ENCODE data around the gene SPR. TPM values are rescaled to one million over a fixed set of nuclear protein-coding genes. Genes with fewer than 3 reads are reported as not detected.
A peak's percentile ranks its signal among the peaks of the same experiment; 100 is the strongest.

Gene SPR
- total and polyA plus RNA-seq, 9 of the 15 experiments (the other 6 are each of a cell fraction or from before 2014, with no cell fraction given) = 7.7 to 38.3 (median 26.3) TPM

- Histone ChIP-seq H3K9ac (ENCODE audit: insufficient read depth in 1 of 2, low read depth in 2 of 2, low read length in 2 of 2) (no peak overlapping the region), H3K4me2 (ENCODE audit: insufficient read depth, low read length) (no peak overlapping the region), H2AFZ (ENCODE audit: low read depth, low read length) (no peak overlapping the region), H3K4me1 (replicated peaks in 1 of 2; ENCODE audit: control insufficient read depth in 2 of 2, insufficient read depth in 2 of 2, low read length in 2 of 2) (peaks cover 6 to 10% of the 10 kb centered on the region in 2 experiments; a peak in 3 of 5 replicates), H3K27ac (ENCODE audit: extremely low read depth, low read depth, low read length) (no peak overlapping the region), H3K79me2 (ENCODE audit: control insufficient read depth, insufficient read depth, low read length) (peaks cover 5% of the 10 kb centered on the region; the same call in 1 of the 3 replicates), H3K9me1 (ENCODE audit: control insufficient read depth, insufficient read depth, low read length) (no peaks in the 10 kb centered on the region), H3K9me3 (replicated peaks; ENCODE audit: control insufficient read depth, insufficient read depth, low read depth, low read length) (no peaks in the 10 kb centered on the region), H3K4me3 (no peak overlapping the region), H3K36me3 (ENCODE audit: control insufficient read depth, insufficient read depth, low read length) (peaks cover 26% of the 10 kb centered on the region; the same call in 2 of the 3 replicates), H4K20me1 (replicated peaks; ENCODE audit: control insufficient read depth, insufficient read depth, low read length) (peaks cover 23% of the 10 kb centered on the region), H3K27me3 (ENCODE audit: control insufficient read depth in 2 of 2, insufficient read depth in 2 of 2, low read length in 2 of 2) (peaks cover 3 to 33% of the 10 kb centered on the region in 2 experiments; a peak in 3 of 5 replicates)
- ATAC-seq = peak; percentile 73
- intact Hi-C loops (cut with micrococcal nuclease) (loop anchor here (1.0 to 5.0 kb wide), 6 partner anchors 43 to 368 kb away; partner anchors contain the start of gene SFXN5), in situ Hi-C loops (cut with MboI) (loop anchor here (5.0 kb wide), 2 partner anchors 45 to 270 kb away; no protein-coding TSS in a partner anchor)
- BruUV-seq (replicated peaks) = no TSS peak
- 14% methylated on average over 10 of the region's 11 CpGs for WGBS (ENCODE audit: insufficient coverage, low coverage, missing lambda C conversion rate)
- ChIA-PET CTCF (ENCODE audit: low intra/inter-chr PET ratio) (interaction anchor here (0.7 to 6.2 kb wide), 12 partner anchors 9 to 367 kb away, joined by 3 to 56 read pairs (median 6); partner anchors contain the start of gene RAB11FIP5), POLR2A (interaction anchor here (0.6 to 1.1 kb wide), 3 partner anchors 28 to 533 kb away, joined by 3 to 4 read pairs (median 3); no protein-coding TSS in a partner anchor)
- FAIRE-seq = no peak
- peak in 3 of 4 experiments; percentile 54 to 63 (median 55) for DNase-seq (ENCODE audit: extremely low read depth in 1 of 4, low spot score in 3 of 4)
- no peak for TF ChIP-seq ZFP1 (CRISPR knock-in tag; IDR thresholded peaks at IDR 0.05)
- no peak for TF ChIP-seq EGR1 (conservative IDR thresholded peaks at IDR 0.05)
- no peak for TF ChIP-seq MCM2 (IDR thresholded peaks at IDR 0.05; ENCODE audit: low read depth)
- TF ChIP-seq GABPB1 (CRISPR knock-in tag; IDR thresholded peaks at IDR 0.05) = no peak
- TF ChIP-seq MCM5 (IDR thresholded peaks at IDR 0.05; ENCODE audit: low read depth) = no peak
- no peak for TF ChIP-seq EZH2 (IDR thresholded peaks at IDR 0.05; ENCODE audit: borderline replicate concordance, low read depth, low read length)
- no peak for TF ChIP-seq RBM14 (IDR thresholded peaks at IDR 0.05; ENCODE audit: borderline replicate concordance, insufficient read depth, low read depth, low read length)
- TF ChIP-seq XRCC5 (IDR thresholded peaks at IDR 0.05; ENCODE audit: low read depth, low read length) = no peak
- TF ChIP-seq BCOR (IDR thresholded peaks at IDR 0.05) = peak; percentile 42; the same call in 1 of the 2 replicates
- no peak for TF ChIP-seq ZNF274 (IDR thresholded peaks at IDR 0.05; ENCODE audit: borderline replicate concordance, low read depth, low read length)
- TF ChIP-seq NFIC (IDR thresholded peaks at IDR 0.05) = peak; percentile 70
- TF ChIP-seq ETS2 (tag; IDR thresholded peaks at IDR 0.05; ENCODE audit: borderline replicate concordance, poor library complexity, severe bottlenecking) = no peak
- no peak for TF ChIP-seq ATF2 (CRISPR knock-in tag; IDR thresholded peaks at IDR 0.05)
Observed at GRCh38 chr2:72892506-72893173, 5.4 kb downstream of the SPR start.

Measured in K562 (cell line).